Measurements from ENCODE around the gene RHBDF1.

DNA sequence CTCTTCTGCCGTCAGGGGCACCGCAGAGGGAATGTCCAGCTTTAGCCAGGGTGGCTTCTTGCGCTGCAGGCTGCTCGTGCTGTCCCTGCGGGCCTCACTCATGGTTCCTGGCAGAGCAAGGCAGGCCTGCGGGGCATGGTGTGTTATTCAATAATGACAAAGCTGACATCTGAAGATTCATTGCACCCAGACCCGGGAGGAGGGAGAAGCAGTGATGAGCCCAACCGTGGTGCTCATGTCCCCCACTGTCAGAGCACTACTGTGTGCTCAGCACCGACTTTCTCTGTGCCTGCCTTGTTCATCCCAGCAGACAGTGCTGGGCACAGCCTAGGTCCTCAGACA is 7.5 kb downstream of the RHBDF1 start:
- no peak for TF ChIP-seq EZH2 (IDR thresholded peaks at IDR 0.05)
- no peak for TF ChIP-seq POLR2AphosphoS5 (IDR thresholded peaks at IDR 0.05; ENCODE audit: borderline replicate concordance, low read depth, low read length)

All from SK-N-MC (cell line).